MCF 10A (cell line): ENCODE measurements around the gene CAMK2G. TPM values are rescaled to one million over a fixed set of nuclear protein-coding genes. Genes with fewer than 3 reads are reported as not detected.

Source experiments
- BruUV-seq: library from RNA; stranded (reverse); fragments of 400-500 nt; replicated peaks from 2 replicates; lab custom pipeline; 2021; lab: Mats Ljungman, UMichigan
- CTCF ChIA-PET: fragments of 300-600 bp; sonication (Branson Sonifier 250); formaldehyde crosslinking; extraction: SDS; loops from one replicate; lab custom pipeline; 2021; ENCODE audit warnings: antibody characterized with exemption, inconsistent platforms; lab: Yijun Ruan, JAX
- POLR2A ChIA-PET: fragments of 300-600, 350-650 bp; sonication (Branson Sonifier 250); formaldehyde crosslinking; extraction: SDS; loops from one replicate; lab custom pipeline; 2020; ENCODE audit warnings: antibody characterized with exemption, inconsistent platforms; lab: Yijun Ruan, JAX
- DNase-seq: peaks from one replicate; pipeline ENCODE4 v3.0.0-alpha.2; 2018; ENCODE audit not compliant: unreplicated experiment
- H3K27ac Mint-ChIP-seq: one replicate; pipeline ENCODE4 v1.8.0; 2022; ENCODE audit warnings: mild to moderate bottlenecking, low read depth, mixed read lengths; ENCODE audit not compliant: unreplicated experiment
- H3K27me3 Mint-ChIP-seq: one replicate; pipeline ENCODE4 v1.8.0; 2022; ENCODE audit warnings: mixed read lengths; ENCODE audit not compliant: insufficient read depth, unreplicated experiment
- H3K36me3 Mint-ChIP-seq: one replicate; pipeline ENCODE4 v1.8.0; 2022; ENCODE audit warnings: mild to moderate bottlenecking, moderate library complexity, mixed read lengths; ENCODE audit not compliant: insufficient read depth, unreplicated experiment
- H3K4me1 Mint-ChIP-seq: one replicate; pipeline ENCODE4 v1.8.0; 2022; ENCODE audit warnings: mixed read lengths; ENCODE audit not compliant: insufficient read depth, unreplicated experiment
- H3K4me3 Mint-ChIP-seq: one replicate; pipeline ENCODE4 v1.8.0; 2022; ENCODE audit warnings: mild to moderate bottlenecking, moderate library complexity, mixed read lengths; ENCODE audit not compliant: unreplicated experiment
- H3K9me3 Mint-ChIP-seq: one replicate; pipeline ENCODE4 v1.8.0; 2022; ENCODE audit warnings: mixed read lengths; ENCODE audit not compliant: unreplicated experiment
- intact Hi-C: fragments of 100-400 bp; cut with micrococcal nuclease; formaldehyde crosslinking; loops from 2 replicates; pipeline ENCODE4 v1.14.1; 2022
- total RNA-seq: library from RNA; stranded (reverse); gene quantifications from 2 replicates; pipeline ENCODE4 v1.2.3, GENCODE V29; 2022
- TF ChIP-seq, protein P1 (sequence below): fragments of 200-600 bp; IDR thresholded peaks from one replicate; pipeline ENCODE4 v1.8.0; 2022; ENCODE audit warnings: antibody characterized with exemption, mild to moderate bottlenecking; ENCODE audit not compliant: unreplicated experiment

The CAMK2G gene
- total RNA-seq, 1 experiment from 2014 or later: 10.9 TPM

DNA sequence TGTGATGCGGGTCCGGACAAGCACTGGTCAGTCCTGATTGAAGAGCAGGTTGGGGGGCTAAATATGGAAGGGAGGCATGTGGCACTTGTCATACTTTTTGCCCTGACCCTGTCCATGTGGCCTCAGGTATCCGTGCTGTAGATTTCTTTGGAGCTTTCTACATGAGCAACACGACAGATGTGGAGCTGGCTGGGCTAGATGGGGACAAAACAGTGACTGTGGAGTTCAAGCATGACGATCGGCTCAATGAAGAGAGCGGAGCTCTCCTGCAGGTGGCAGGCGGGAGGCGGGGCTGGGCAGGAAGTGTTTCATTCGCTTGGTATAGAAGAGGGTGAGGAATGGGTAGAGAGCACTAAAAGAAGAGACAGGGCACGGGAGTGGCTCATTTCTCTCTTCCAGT lies 105.5 kb downstream of the CAMK2G start:
- H3K36me3 Mint-ChIP-seq: peaks cover 71% of the 10 kb centered on the region
- intact Hi-C loops: no loop called here
- H3K4me1 Mint-ChIP-seq: peaks cover 14% of the 10 kb centered on the region
- H3K27me3 Mint-ChIP-seq: no peaks in the 10 kb centered on the region
- BruUV-seq: no TSS peak
- TF ChIP-seq, protein P1, sequence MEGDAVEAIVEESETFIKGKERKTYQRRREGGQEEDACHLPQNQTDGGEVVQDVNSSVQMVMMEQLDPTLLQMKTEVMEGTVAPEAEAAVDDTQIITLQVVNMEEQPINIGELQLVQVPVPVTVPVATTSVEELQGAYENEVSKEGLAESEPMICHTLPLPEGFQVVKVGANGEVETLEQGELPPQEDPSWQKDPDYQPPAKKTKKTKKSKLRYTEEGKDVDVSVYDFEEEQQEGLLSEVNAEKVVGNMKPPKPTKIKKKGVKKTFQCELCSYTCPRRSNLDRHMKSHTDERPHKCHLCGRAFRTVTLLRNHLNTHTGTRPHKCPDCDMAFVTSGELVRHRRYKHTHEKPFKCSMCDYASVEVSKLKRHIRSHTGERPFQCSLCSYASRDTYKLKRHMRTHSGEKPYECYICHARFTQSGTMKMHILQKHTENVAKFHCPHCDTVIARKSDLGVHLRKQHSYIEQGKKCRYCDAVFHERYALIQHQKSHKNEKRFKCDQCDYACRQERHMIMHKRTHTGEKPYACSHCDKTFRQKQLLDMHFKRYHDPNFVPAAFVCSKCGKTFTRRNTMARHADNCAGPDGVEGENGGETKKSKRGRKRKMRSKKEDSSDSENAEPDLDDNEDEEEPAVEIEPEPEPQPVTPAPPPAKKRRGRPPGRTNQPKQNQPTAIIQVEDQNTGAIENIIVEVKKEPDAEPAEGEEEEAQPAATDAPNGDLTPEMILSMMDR: no peak
- H3K9me3 Mint-ChIP-seq: no peaks in the 10 kb centered on the region
- POLR2A ChIA-PET: interaction anchor here (3.0 kb wide), 1 partner anchor 25 kb away, joined by 11 read pairs; the partner anchor contains the start of gene SEC24C
- DNase-seq: no peak
- CTCF ChIA-PET: interaction anchor here (1.6 kb wide), 1 partner anchor 9 kb away, joined by 4 read pairs; no protein-coding TSS in a partner anchor
- no peak overlapping the region for H3K27ac Mint-ChIP-seq
- H3K4me3 Mint-ChIP-seq: no peak overlapping the region

DNA sequence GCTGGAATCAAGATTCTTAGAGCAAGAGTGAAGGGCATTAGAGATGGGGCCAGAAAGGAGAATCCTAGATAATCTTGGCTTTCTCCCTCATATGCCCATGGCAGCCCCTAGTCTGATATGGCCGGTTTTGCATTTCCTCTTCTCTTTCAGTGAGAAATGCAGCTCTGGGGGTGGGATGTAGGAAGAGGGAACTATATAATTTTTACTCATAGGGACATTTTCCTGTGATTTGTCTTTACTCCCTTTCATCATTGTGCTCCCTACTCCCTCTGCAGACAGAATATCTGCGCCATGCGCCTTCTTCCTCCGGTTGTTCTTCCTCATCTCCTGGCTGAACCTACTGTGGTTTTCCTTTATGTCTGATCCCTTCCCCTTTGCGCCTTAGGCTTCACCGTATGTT lies 109.3 kb downstream of the CAMK2G start:
- no peak overlapping the region for H3K4me3 Mint-ChIP-seq
- H3K4me1 Mint-ChIP-seq: peaks cover 23% of the 10 kb centered on the region
- H3K36me3 Mint-ChIP-seq: peaks cover 81% of the 10 kb centered on the region
- DNase-seq: no peak
- H3K27me3 Mint-ChIP-seq: no peaks in the 10 kb centered on the region
- BruUV-seq: no TSS peak
- ChIA-PET POLR2A (no interaction called here), CTCF (interaction anchor here (0.6 to 1.2 kb wide), 3 partner anchors 9 to 21 kb away, joined by 3 to 5 read pairs (median 3); no protein-coding TSS in a partner anchor)
- H3K27ac Mint-ChIP-seq: no peak overlapping the region
- TF ChIP-seq, protein P1: no peak
- intact Hi-C loops: no loop called here
- no peaks in the 10 kb centered on the region for H3K9me3 Mint-ChIP-seq

DNA sequence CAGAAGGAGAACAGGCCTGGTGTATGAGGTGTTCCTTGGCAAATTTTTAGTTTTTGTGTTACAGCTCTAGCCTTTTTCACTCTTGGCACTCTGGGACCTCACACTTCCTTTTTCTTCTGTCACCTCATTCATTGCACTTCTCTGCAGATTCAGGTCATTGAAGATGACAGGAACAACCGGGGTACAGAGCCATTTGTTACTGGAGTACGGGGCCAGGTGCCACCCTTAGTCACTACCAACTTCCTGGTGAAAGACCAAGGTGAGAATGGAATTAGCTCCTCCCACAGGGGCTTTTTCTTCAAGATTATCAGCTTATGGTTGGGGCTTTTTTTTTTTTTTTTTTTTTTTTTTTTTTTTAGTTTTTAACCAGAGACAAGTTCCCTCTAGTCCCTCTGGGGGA lies 111.0 kb downstream of the CAMK2G start:
- intact Hi-C loops: no loop called here
- TF ChIP-seq, protein P1: no peak
- H3K4me1 Mint-ChIP-seq: peaks cover 23% of the 10 kb centered on the region
- POLR2A ChIA-PET: interaction anchor here (0.7 to 2.9 kb wide), 4 partner anchors 9 to 436 kb away, joined by 3 to 28 read pairs (median 14); partner anchors contain the start of genes CHCHD1 and SEC24C
- peak overlapping the region; percentile 8 for H3K27ac Mint-ChIP-seq
- CTCF ChIA-PET: no interaction called here
- BruUV-seq: no TSS peak
- H3K27me3 Mint-ChIP-seq: no peaks in the 10 kb centered on the region
- H3K4me3 Mint-ChIP-seq: no peak overlapping the region
- H3K9me3 Mint-ChIP-seq: no peaks in the 10 kb centered on the region
- peaks cover 79% of the 10 kb centered on the region for H3K36me3 Mint-ChIP-seq
- DNase-seq: no peak

DNA sequence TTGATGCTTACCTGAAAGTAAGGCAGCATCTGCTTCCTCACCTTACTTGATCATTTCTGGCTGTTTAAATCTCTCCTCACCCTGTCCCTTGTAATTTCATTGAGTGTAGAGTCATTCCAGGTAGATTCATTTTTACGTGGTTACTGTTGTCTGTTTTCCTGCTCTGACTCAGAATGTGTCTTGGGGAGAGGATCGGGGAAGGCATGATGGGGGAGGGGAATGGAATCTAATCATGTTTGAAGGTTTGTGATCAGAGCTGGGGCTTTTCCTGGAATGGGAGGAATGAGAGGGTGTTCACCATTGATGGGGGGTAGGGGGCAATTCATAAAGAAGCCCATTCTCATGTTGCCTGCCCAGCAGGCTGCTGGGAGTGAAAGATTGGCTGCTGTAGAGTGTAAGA lies 111.4 kb downstream of the CAMK2G start:
- intact Hi-C loops: no loop called here
- Mint-ChIP-seq H3K4me3 (peak overlapping the region; percentile 3), H3K36me3 (peaks cover 79% of the 10 kb centered on the region), H3K27me3 (no peaks in the 10 kb centered on the region), H3K9me3 (no peaks in the 10 kb centered on the region), H3K27ac (peak overlapping the region; percentile 8), H3K4me1 (peaks cover 23% of the 10 kb centered on the region)
- ChIA-PET POLR2A (interaction anchor here (0.8 to 2.9 kb wide), 4 partner anchors 10 to 271 kb away, joined by 3 to 28 read pairs (median 13); partner anchors contain the start of genes CHCHD1 and SEC24C), CTCF (interaction anchor here (0.6 to 1.1 kb wide), 3 partner anchors 9 to 195 kb away, joined by 3 read pairs; a partner anchor contains a TSS)
- no TSS peak for BruUV-seq
- peak; percentile 36 for DNase-seq
- TF ChIP-seq, protein P1: no peak

Other genes with a start within 250 kb of the CAMK2G start
- not detected in 2 replicates for gene MYOZ1, start 233.1 kb downstream of the CAMK2G start, total RNA-seq
- gene SYNPO2L, start 218.5 kb downstream of the CAMK2G start, total RNA-seq: not detected in 2 replicates
- gene AGAP5, start 176.4 kb downstream of the CAMK2G start, total RNA-seq: 16.0 and 17.3 TPM in 2 replicates
- 78.0 and 97.9 TPM in 2 replicates for gene SEC24C, start 130.2 kb downstream of the CAMK2G start, total RNA-seq
- gene CHCHD1, start 92.5 kb downstream of the CAMK2G start, total RNA-seq: 13.1 and 19.5 TPM in 2 replicates
- gene ZSWIM8, start 88.9 kb downstream of the CAMK2G start, total RNA-seq: 84.2 and 112 TPM in 2 replicates
- 22.9 and 25.2 TPM in 2 replicates for gene NDST2, start 63.0 kb downstream of the CAMK2G start, total RNA-seq
- 17.3 and 30.6 TPM in 2 replicates for gene PLAU, start 36.6 kb upstream of the CAMK2G start, total RNA-seq
- gene VCL, start 123.6 kb upstream of the CAMK2G start, total RNA-seq: 90.2 and 90.9 TPM in 2 replicates